Spleen (tissue), 7 donors: ENCODE measurements around the gene KISS1R.

Source experiments
- CTCF ChIP-seq, 11 experiments: fragments of 200-600 bp in 7 of 11; fragments of 450-650 bp in 4 of 11; sonication (generic) in 4 of 11; IDR thresholded peaks in 8 of 11; conservative IDR thresholded peaks in 3 of 11; 1 replicate in 7 of 11; 2 replicates in 4 of 11; pipeline versions ENCODE4 v1.4.0 to v1.8.0; 2016 to 2021; ENCODE audit warnings: antibody characterized with exemption in 11 of 11, inconsistent platforms in 4 of 11, mild to moderate bottlenecking in 1 of 11
- POLR2A ChIP-seq, 3 donors: fragments of 450-650 bp; IDR thresholded peaks; one replicate each; pipeline ENCODE4 v1.5.1; 2017; ENCODE audit warnings: antibody characterized with exemption in 3 of 3, mild to moderate bottlenecking in 1 of 3
- POLR2AphosphoS5 ChIP-seq, 3 donors: sonication (generic); formaldehyde crosslinking; IDR thresholded peaks; one replicate each; pipeline ENCODE4 v1.5.1; 2017; ENCODE audit warnings: antibody characterized with exemption in 3 of 3
- donor health status: DM: no; HTN: no; CAD: no; lungs with moderate emphysema.
- donor health status: DM: no; HTN: no; CAD: no.
- donor health status: DM: no; HTN: no; CAD: no.

- TF ChIP-seq POLR2AphosphoS5 (IDR thresholded peaks at IDR 0.05) (peak in 1 of 3 donors; percentile 61), CTCF (IDR thresholded peaks at IDR 0.05 in 8 of 11, conservative IDR thresholded peaks at IDR 0.05 in 3 of 11) (no peak), POLR2A (IDR thresholded peaks at IDR 0.05) (no peak)
These were observed 5.7 kb upstream of the KISS1R start for GRCh38 chr19:911197-912033.
